GM19035 (cell line): ENCODE measurements around the gene AREL1.

Source experiments
- ATAC-seq: cut with Tn5 transposase; IDR thresholded peaks from one replicate; pipeline ENCODE4 v1.9.1; 2021; ENCODE audit not compliant: unreplicated experiment

The AREL1 gene

GRCh38 chr14:74660863-74661262 lies 52.0 kb downstream of the AREL1 start:
- ATAC-seq, result no peak

GRCh38 chr14:74660167-74660566 lies 52.7 kb downstream of the AREL1 start:
- ATAC-seq, result no peak

DNA sequence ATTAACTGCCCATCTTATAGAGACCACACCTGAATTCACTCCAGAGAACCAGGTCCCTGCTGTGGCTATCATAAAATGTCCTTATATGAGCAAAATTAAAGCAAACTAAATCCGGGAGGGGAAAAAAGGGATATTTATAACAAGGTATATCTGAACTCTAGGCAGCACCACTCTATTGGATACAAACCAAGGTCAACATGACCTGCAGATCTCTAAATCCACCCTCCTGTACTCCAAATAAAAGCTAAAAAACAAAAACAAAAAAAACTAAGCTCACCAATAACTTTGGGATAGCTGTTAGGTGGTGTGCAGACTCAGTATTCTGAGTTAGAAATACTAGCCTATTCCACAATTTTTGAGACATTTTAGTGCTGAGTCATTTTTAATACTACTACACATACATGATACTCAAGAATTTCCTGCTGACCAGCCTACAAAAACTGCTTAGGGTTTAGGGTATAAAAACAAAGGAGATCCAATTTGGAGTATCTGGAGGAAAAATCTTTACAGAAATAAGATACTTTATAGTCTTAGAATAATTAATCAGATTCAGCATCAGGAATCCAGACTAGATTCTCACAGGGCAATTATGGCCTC lies 54.2 kb downstream of the AREL1 start:
- no peak for ATAC-seq

DNA sequence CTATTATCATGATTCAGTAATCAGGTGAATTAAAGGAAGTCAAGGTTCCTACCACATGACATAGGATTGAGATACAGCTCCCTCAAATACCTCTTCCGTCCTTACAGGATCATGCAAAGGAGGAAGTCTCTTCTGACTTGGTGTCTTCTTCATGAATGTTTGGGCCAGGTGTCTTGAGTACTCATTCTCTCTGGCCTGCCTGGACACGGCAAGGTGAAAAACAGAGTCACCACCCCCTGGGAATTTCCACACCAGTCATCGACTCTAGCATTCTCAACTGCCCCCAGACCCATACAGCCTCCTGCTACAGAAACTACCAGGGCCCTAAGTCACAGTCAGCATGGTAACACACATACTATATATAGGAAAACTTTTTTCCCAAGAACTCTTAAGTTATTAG lies 55.9 kb downstream of the AREL1 start:
- no peak for ATAC-seq

- no peak for ATAC-seq
These were observed 57.1 kb downstream of the AREL1 start for GRCh38 chr14:74655599-74656395.

DNA sequence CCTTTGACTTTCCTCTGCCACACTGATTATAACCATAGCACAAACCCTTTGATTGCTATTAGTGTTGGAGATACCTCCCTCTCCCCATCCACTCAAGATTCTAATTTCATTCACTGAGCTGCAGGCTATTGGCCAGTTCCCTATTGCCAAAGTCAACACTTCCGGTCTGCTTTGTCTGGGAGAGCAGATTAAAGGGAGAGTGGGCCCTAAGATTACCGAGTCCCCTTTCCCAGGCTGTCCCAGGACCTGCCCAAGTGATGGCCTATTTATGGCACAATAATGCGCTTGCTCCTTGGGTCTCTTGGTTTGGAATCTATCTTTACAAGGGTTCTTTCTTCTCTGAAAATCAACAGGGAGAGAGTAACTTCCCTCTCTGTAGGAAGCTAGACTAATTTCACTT lies 57.9 kb downstream of the AREL1 start:
- ATAC-seq, result no peak

DNA sequence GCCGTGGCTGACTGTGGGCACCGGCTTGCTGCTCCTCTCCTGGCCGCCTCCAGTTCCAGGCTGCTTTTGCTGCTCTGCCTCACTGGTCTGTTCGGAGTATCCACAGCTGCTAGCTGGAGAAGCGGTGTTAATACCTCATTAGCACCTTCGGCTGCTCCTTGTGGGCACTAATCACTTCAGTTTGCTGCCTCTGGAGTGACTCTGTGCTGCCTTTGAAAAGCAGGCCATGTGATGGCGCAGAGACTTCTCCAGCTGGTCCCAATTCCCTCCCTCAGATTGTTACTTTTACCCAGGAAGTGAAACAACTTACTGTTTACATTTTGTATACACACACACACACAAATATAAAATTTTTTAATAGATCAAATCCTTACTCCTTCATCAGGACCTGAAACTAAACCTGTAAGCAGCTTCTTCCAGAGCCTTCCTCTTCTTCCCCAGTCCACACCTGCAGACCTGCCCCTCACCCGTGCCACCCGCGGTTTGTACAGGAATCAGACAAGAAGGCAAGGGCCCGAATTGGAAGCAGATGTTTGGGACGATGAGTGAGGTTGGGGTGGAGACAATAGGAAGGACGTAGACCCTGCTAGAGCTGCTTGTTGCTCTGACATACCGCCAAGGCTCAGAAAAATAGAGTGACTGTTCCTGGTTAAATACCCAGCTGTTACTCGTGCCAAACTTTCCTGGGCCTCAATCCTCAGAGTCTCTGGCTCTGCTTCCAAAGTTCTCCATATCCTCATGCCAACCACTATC lies 59.3 kb downstream of the AREL1 start:
- no peak for ATAC-seq

GRCh38 chr14:74652541-74652940 lies 60.3 kb downstream of the AREL1 start:
- ATAC-seq, result no peak

DNA sequence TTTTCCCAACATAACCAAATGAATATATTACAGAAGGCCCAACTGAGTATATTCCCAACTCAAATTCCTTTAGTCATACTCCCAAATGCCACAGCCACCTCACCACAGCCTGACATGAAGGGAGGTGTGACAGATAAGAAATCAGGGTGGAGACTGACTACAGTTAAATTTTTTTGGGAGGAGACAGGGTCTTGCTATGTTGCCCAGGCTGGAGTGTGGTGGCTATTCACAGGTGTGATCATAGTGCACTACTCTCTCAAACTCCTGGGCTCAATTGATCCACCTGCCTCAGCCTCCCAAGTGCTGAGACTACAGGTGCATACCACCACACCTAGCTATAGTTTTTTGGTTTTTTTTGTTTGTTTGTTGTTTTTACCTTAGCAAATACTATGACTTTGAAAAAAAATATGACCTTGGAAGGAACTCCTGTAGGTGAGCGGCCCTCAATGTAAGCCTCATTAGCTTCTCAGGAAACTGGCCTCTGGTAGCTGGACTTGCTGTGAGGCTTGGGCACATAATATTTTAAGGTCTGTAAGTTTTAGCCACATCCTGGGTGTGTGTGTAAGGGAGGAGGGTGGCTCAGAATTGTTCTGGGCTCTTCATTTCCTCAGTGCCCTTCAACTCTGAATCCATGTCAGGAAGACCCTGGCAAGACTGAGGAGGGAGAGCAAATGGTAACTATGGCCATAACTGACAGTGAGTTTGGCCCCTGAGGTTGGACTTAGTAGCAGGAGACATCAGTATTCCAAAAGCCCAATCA lies 61.8 kb downstream of the AREL1 start:
- ATAC-seq, result no peak

- no peak for ATAC-seq
These were observed 63.2 kb downstream of the AREL1 start for GRCh38 chr14:74649673-74650072.

GRCh38 chr14:74649167-74649566 lies 63.7 kb downstream of the AREL1 start:
- ATAC-seq, result no peak

- no peak for ATAC-seq
These were observed 64.3 kb downstream of the AREL1 start for GRCh38 chr14:74648601-74649000.

DNA sequence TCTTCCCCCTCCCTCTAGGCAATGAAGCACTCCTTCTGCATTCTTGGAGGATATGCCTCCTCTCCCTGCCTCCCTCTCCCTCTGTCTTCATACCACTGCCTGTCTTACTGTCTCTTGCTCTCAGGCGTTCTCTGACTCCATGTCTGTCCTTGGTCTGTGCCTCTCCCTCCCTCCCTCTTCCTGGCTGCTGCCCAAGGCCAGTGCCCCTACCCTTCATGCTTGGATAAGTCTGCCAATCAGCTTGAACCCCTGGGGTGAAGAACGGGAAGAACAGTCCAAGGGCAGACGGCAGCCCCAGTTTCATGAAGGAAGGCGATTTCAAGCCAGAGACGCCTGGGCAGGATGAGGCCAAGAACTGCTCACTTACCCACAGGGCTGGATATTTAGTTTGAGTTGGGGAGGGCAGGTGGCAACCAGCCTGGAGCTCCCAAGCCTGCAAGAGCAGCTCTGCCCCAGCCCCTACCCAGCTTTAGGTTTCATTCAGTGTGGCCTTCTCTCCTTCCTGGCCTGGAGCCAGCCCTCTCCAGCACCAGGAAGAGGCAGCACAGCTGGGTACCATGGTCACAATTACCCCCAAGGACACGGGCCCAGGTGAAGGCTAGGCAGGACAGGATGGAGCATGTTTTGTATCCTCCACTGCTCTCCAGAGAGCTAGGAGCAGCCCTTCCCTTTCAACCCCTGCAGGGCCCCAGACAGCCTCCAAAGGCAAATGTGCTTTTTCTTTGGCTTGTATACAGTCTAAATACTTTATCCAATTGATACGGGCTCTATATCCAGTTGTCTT lies 65.0 kb downstream of the AREL1 start:
- ATAC-seq, result no peak

DNA sequence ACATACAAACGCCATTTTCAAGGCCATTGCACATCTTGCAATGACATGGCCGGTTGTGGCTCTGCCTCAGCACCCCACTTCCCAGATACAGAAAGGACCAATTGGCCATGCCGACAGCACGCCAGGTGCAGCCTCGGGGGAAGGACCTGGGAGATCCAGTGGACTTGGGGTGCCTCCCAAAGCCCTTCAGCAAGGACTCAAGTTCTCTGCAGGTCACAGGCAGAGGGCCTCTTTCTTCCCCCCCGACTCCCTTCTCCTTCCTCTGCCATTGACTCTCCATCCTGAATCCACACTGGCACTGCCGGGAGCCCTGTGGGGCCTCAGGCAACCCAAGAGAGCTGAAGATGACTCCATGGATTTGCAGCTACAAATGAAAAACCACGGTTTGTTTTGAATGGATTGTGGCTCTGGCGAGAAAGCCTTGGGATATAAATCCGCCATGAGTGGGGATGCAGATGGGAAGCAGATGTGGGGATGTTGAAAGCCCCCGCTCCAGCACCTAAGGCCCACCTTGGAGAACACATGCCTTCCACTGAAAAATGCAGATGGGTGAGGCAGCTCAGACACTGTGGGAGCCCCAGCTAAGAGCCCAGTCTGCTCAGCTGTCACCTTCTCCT lies 65.7 kb downstream of the AREL1 start:
- ATAC-seq, result no peak

GRCh38 chr14:74645756-74646470 lies 67.0 kb downstream of the AREL1 start:
- no peak for ATAC-seq

DNA sequence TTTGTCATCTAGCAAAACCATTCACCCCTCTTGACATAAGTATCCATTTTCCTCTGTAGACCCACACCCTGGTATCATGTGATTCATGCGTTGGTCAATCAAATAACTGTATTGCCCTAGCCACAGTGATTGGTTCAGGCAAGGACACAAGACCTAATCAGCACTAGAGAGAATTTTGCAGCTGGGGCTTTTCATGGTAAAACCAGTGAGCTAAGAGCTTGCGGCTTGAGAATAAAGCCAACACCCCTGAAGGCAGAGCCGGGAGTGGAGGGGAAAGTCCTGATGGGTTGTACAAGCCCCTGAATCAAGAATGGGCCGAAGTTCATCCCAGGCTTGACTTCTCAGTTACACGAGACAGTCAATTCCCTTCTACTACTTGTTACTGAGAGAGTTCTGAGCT lies 67.6 kb downstream of the AREL1 start:
- no peak for ATAC-seq

- ATAC-seq, result no peak
These were observed 71.1 kb downstream of the AREL1 start for GRCh38 chr14:74641601-74642391.

GRCh38 chr14:74638966-74639365 lies 73.9 kb downstream of the AREL1 start:
- ATAC-seq, result no peak

GRCh38 chr14:74638066-74638465 lies 74.8 kb downstream of the AREL1 start:
- no peak for ATAC-seq
